ENCODE measurements around the gene KCND2.
A peak's percentile ranks its signal among the peaks of the same experiment; 100 is the strongest.

Gene KCND2

DNA sequence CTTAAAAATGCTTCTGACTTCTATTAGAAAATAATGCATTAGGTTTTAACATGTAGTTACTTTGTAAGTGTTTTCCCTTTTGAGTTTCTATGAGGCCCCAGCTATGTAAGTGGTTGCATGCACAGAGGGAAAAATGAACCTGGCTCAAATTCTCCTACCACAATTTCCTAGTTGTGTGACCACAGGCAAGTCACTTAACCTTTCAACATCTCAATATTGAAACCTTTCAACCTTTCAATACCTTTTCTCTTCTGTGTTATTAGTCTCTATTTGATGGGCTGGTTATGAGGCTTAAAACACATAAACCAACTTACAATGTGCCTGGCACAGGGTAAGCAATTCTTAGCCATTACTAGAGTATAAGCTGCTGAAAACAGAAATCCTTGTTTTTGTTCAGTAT is 203.0 kb downstream of the KCND2 start:
- Histone ChIP-seq H3K4me3 (ENCODE audit: low read length) (no peak overlapping the region), H3K27ac (ENCODE audit: low read length) (no peak overlapping the region), H3K36me3 (ENCODE audit: control insufficient read depth, insufficient read depth, low read length) (no peaks in the 10 kb centered on the region), H3K27me3 (ENCODE audit: control insufficient read depth, insufficient read depth, low read length) (no peaks in the 10 kb centered on the region), H3K9me3 (ENCODE audit: control insufficient read depth, insufficient read depth, low read length) (no peaks in the 10 kb centered on the region), H3K4me1 (ENCODE audit: control insufficient read depth, insufficient read depth, low read length) (peaks cover 1% of the 10 kb centered on the region; the same call in 1 of the 2 replicates)
- no peak for DNase-seq (ENCODE audit: low read depth, low spot score)

DNA sequence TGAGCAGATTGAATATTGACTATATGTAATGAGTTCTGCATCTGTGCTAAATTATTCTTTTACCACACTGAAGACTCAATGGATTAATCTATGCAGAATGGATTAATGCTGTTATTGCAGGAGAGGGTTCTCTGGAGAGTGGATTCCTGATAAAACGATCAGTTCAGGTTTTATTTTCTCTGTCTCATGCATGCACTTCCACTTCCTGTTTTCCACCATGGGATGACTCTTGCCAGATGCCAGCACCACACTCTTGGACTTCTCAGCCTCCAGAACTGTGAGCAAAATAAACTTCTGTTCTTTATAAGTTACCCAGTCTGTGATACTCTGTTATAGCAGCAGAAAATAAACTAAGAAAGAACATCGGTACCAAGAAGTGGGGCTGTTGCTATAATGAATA is 207.5 kb downstream of the KCND2 start:
- no peak overlapping the region for H3K4me3 ChIP-seq (ENCODE audit: low read length)
- peaks cover 1% of the 10 kb centered on the region; the same call in 1 of the 2 replicates for H3K4me1 ChIP-seq (ENCODE audit: control insufficient read depth, insufficient read depth, low read length)
- no CpG with 5 or more reads among the region's 2 CpGs for WGBS (ENCODE audit: insufficient coverage, insufficient read length)
- no peak overlapping the region for H3K27ac ChIP-seq (ENCODE audit: low read length)
- no peaks in the 10 kb centered on the region for H3K9me3 ChIP-seq (ENCODE audit: control insufficient read depth, insufficient read depth, low read length)
- H3K27me3 ChIP-seq (ENCODE audit: control insufficient read depth, insufficient read depth, low read length): no peaks in the 10 kb centered on the region
- H3K36me3 ChIP-seq (ENCODE audit: control insufficient read depth, insufficient read depth, low read length): no peaks in the 10 kb centered on the region
- no peak for DNase-seq (ENCODE audit: low read depth, low spot score)

GRCh38 chr7:120480930-120481329 is 208.0 kb downstream of the KCND2 start:
- Histone ChIP-seq H3K36me3 (ENCODE audit: control insufficient read depth, insufficient read depth, low read length) (no peaks in the 10 kb centered on the region), H3K4me3 (ENCODE audit: low read length) (no peak overlapping the region), H3K9me3 (ENCODE audit: control insufficient read depth, insufficient read depth, low read length) (no peaks in the 10 kb centered on the region), H3K4me1 (ENCODE audit: control insufficient read depth, insufficient read depth, low read length) (peaks cover 1% of the 10 kb centered on the region; the same call in 1 of the 2 replicates), H3K27ac (ENCODE audit: low read length) (no peak overlapping the region), H3K27me3 (ENCODE audit: control insufficient read depth, insufficient read depth, low read length) (no peaks in the 10 kb centered on the region)
- no peak for DNase-seq (ENCODE audit: low read depth, low spot score)
- 100% methylated on average over 1 of the region's 5 CpGs for WGBS (ENCODE audit: insufficient coverage, insufficient read length)

- H3K27ac ChIP-seq (ENCODE audit: low read length): no peak overlapping the region
These were observed 213.2 kb downstream of the KCND2 start for GRCh38 chr7:120486164-120486563.

GRCh38 chr7:120502132-120502531 is 229.2 kb downstream of the KCND2 start:
- no peaks in the 10 kb centered on the region for H3K9me3 ChIP-seq (ENCODE audit: control insufficient read depth, insufficient read depth, low read length)
- WGBS (ENCODE audit: insufficient coverage, insufficient read length): no CpG with 5 or more reads among the region's 1 CpG
- no peaks in the 10 kb centered on the region for H3K4me1 ChIP-seq (ENCODE audit: control insufficient read depth, insufficient read depth, low read length)
- DNase-seq (ENCODE audit: low read depth, low spot score): no peak
- H3K4me3 ChIP-seq (ENCODE audit: low read length): no peak overlapping the region
- H3K27ac ChIP-seq (ENCODE audit: low read length): no peak overlapping the region
- H3K27me3 ChIP-seq (ENCODE audit: control insufficient read depth, insufficient read depth, low read length): no peaks in the 10 kb centered on the region
- no peaks in the 10 kb centered on the region for H3K36me3 ChIP-seq (ENCODE audit: control insufficient read depth, insufficient read depth, low read length)

More at GRCh38 chr7:120486164-120486563, 213.2 kb downstream of the KCND2 start:
- WGBS (ENCODE audit: insufficient coverage, insufficient read length): no CpG with 5 or more reads among the region's 1 CpG
- Histone ChIP-seq H3K4me3 (ENCODE audit: low read length) (no peak overlapping the region), H3K9me3 (ENCODE audit: control insufficient read depth, insufficient read depth, low read length) (no peaks in the 10 kb centered on the region), H3K27me3 (ENCODE audit: control insufficient read depth, insufficient read depth, low read length) (no peaks in the 10 kb centered on the region), H3K36me3 (ENCODE audit: control insufficient read depth, insufficient read depth, low read length) (no peaks in the 10 kb centered on the region), H3K4me1 (ENCODE audit: control insufficient read depth, insufficient read depth, low read length) (peaks cover 2% of the 10 kb centered on the region; the same call in 1 of the 2 replicates)
- DNase-seq (ENCODE audit: low read depth, low spot score): no peak

DNA sequence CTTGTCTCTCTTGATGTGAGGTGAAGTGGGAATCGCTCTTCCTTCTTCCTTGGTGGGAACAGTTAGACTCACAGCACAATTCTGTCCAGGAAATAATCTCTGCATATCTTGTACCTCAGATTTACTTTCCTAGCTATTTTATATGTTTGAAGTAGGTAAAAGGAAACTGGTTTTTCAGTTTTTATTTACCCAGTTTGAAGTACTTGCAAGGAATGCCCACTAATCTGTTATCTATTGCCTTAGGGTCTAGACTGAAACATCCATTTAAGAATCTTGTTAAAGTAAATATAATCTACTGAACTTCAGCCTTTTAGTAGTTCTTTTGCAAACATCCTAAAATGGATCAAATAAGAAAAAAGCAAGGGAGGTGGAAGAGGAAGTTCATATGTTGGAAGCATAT is 229.8 kb downstream of the KCND2 start:
- no peak overlapping the region for H3K4me3 ChIP-seq (ENCODE audit: low read length)
- H3K9me3 ChIP-seq (ENCODE audit: control insufficient read depth, insufficient read depth, low read length): no peaks in the 10 kb centered on the region
- no peak overlapping the region for H3K27ac ChIP-seq (ENCODE audit: low read length)
- H3K27me3 ChIP-seq (ENCODE audit: control insufficient read depth, insufficient read depth, low read length): no peaks in the 10 kb centered on the region
- no CpG with 5 or more reads among the region's 1 CpG for WGBS (ENCODE audit: insufficient coverage, insufficient read length)
- H3K4me1 ChIP-seq (ENCODE audit: control insufficient read depth, insufficient read depth, low read length): no peaks in the 10 kb centered on the region
- DNase-seq (ENCODE audit: low read depth, low spot score): no peak
- H3K36me3 ChIP-seq (ENCODE audit: control insufficient read depth, insufficient read depth, low read length): no peaks in the 10 kb centered on the region

GRCh38 chr7:120504386-120504785 is 231.4 kb downstream of the KCND2 start:
- Histone ChIP-seq H3K4me1 (ENCODE audit: control insufficient read depth, insufficient read depth, low read length) (no peaks in the 10 kb centered on the region), H3K4me3 (ENCODE audit: low read length) (no peak overlapping the region), H3K27ac (ENCODE audit: low read length) (no peak overlapping the region), H3K9me3 (ENCODE audit: control insufficient read depth, insufficient read depth, low read length) (no peaks in the 10 kb centered on the region), H3K27me3 (ENCODE audit: control insufficient read depth, insufficient read depth, low read length) (no peaks in the 10 kb centered on the region), H3K36me3 (ENCODE audit: control insufficient read depth, insufficient read depth, low read length) (no peaks in the 10 kb centered on the region)
- no peak for DNase-seq (ENCODE audit: low read depth, low spot score)

- no peak for DNase-seq (ENCODE audit: low read depth, low spot score)
- Histone ChIP-seq H3K4me1 (ENCODE audit: control insufficient read depth, insufficient read depth, low read length) (no peaks in the 10 kb centered on the region), H3K27me3 (ENCODE audit: control insufficient read depth, insufficient read depth, low read length) (no peaks in the 10 kb centered on the region), H3K4me3 (ENCODE audit: low read length) (no peak overlapping the region), H3K9me3 (ENCODE audit: control insufficient read depth, insufficient read depth, low read length) (no peaks in the 10 kb centered on the region), H3K36me3 (ENCODE audit: control insufficient read depth, insufficient read depth, low read length) (no peaks in the 10 kb centered on the region), H3K27ac (ENCODE audit: low read length) (no peak overlapping the region)
These were observed 232.8 kb downstream of the KCND2 start for GRCh38 chr7:120505770-120506169.

DNA sequence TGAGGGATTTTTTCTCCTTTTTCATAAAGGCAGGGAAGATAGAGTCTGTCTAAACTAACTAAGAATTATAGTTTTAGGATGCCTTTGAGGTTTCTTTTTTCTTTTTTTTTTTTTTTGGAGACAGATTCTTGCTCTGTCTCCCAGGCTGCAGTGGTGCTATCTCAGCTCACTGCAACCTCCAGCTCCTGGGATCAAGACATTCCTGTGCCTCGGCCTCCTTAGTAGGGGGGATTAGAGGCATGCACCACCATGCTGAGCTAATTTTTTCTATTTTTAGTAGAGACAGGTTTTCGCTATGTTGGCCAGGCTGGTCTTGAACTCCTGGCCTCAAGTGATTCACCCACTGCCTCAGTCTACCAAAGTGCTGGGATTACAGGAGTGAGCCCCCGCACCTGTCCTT is 239.7 kb downstream of the KCND2 start:
- DNase-seq (ENCODE audit: low read depth, low spot score): no peak
- H3K36me3 ChIP-seq (ENCODE audit: control insufficient read depth, insufficient read depth, low read length): no peaks in the 10 kb centered on the region
- H3K27ac ChIP-seq (ENCODE audit: low read length): no peak overlapping the region
- H3K4me1 ChIP-seq (ENCODE audit: control insufficient read depth, insufficient read depth, low read length): no peaks in the 10 kb centered on the region
- H3K4me3 ChIP-seq (ENCODE audit: low read length): no peak overlapping the region
- H3K9me3 ChIP-seq (ENCODE audit: control insufficient read depth, insufficient read depth, low read length): no peaks in the 10 kb centered on the region
- WGBS (ENCODE audit: insufficient coverage, insufficient read length): no CpG with 5 or more reads among the region's 3 CpGs
- no peaks in the 10 kb centered on the region for H3K27me3 ChIP-seq (ENCODE audit: control insufficient read depth, insufficient read depth, low read length)

DNA sequence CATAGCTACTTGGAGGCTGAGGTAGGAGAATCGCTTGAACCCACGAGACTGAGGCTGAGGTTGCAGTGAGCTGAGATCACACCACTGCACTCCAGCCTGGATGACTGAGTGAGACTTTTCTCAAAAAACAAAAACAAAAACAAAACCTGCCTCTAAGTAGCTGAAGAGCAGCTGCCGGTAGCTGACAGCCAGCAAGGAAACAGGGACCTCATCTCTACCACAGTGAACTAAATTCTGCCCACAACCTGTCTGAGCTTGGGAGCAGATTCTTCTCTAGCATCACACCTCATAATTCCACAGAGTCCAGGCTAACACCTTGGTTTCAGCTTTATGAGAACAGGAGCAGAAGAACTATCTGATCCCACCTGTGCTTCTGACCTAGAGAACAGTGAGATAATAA is 246.2 kb downstream of the KCND2 start:
- Histone ChIP-seq H3K27me3 (ENCODE audit: control insufficient read depth, insufficient read depth, low read length) (no peaks in the 10 kb centered on the region), H3K27ac (ENCODE audit: low read length) (no peak overlapping the region), H3K36me3 (ENCODE audit: control insufficient read depth, insufficient read depth, low read length) (no peaks in the 10 kb centered on the region), H3K9me3 (ENCODE audit: control insufficient read depth, insufficient read depth, low read length) (no peaks in the 10 kb centered on the region), H3K4me3 (ENCODE audit: low read length) (no peak overlapping the region), H3K4me1 (ENCODE audit: control insufficient read depth, insufficient read depth, low read length) (peaks cover 1% of the 10 kb centered on the region; the same call in 1 of the 2 replicates)
- no CpG with 5 or more reads among the region's 3 CpGs for WGBS (ENCODE audit: insufficient coverage, insufficient read length)
- no peak for DNase-seq (ENCODE audit: low read depth, low spot score)

DNA sequence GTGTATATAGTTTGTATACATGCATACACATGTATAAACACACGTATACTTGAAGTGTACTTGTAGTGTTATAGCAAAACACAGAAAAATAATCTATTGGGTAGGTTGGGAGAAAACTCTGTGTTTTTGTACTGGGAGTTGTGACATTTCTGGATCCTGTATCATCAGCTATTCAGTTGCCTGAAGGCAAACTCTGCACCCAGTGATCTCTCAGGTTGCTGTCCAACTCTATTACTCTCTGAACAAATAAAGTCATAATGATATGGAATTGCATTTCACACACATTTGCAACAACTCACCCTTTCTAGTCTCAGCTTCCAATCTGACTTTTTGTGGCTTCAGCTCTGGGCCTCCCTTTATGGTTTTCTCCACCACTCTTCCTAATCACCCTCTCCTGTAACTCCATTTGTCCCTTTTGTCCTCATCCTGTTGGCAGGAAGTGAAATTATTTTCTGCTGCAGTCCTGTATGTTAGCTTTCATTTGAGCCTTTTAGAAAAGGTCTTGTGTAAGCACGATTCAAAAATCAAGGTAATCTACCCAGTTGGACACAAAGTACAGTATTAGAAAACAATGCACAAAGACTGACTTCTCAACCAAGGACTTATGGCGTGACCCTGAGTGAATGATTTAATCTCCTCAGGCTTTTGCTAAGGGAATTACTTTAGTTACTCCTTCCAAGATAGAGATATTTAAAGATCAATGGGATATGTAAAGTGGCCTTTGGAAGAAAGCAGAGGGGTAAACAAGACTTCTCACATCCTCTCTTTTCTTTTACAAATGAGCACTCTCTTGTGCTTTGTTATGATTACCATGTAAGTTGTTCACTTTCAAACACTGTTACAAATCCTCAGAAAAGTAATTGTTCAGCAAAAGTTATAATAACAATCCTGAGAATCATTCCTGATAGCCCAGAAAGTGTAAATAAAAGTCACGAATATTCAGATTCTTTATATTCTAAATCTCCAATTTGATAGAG is 249.1 kb downstream of the KCND2 start:
- Histone ChIP-seq H3K36me3 (ENCODE audit: control insufficient read depth, insufficient read depth, low read length) (no peaks in the 10 kb centered on the region), H3K27me3 (ENCODE audit: control insufficient read depth, insufficient read depth, low read length) (no peaks in the 10 kb centered on the region), H3K9me3 (ENCODE audit: control insufficient read depth, insufficient read depth, low read length) (no peaks in the 10 kb centered on the region), H3K27ac (ENCODE audit: low read length) (peak overlapping the region; percentile 89), H3K4me1 (ENCODE audit: control insufficient read depth, insufficient read depth, low read length) (peaks cover 1% of the 10 kb centered on the region; the same call in 1 of the 2 replicates), H3K4me3 (ENCODE audit: low read length) (no peak overlapping the region)
- DNase-seq (ENCODE audit: low read depth, low spot score): no peak
- no CpG with 5 or more reads among the region's 4 CpGs for whole genome bisulfite sequencing (ENCODE audit: insufficient coverage, insufficient read length)
